Measurements from ENCODE around the gene TBC1D1.

The TBC1D1 gene

GRCh38 chr4:37893164-37893563, 2.3 kb downstream of the TBC1D1 start:
- no peak for TF ChIP-seq ZC3H10 (CRISPR knock-in tag; IDR thresholded peaks at IDR 0.05)
- TF ChIP-seq ZNF565 (CRISPR knock-in tag; conservative IDR thresholded peaks at IDR 0.05; ENCODE audit: low read depth) = no peak
- TF ChIP-seq SNAI2 (CRISPR knock-in tag; IDR thresholded peaks at IDR 0.05) = no peak
- TF ChIP-seq ZFP30 (CRISPR knock-in tag; IDR thresholded peaks at IDR 0.05) = no peak
- TF ChIP-seq ZNF70 (CRISPR knock-in tag; IDR thresholded peaks at IDR 0.05) = no peak
- TF ChIP-seq, protein P1, sequence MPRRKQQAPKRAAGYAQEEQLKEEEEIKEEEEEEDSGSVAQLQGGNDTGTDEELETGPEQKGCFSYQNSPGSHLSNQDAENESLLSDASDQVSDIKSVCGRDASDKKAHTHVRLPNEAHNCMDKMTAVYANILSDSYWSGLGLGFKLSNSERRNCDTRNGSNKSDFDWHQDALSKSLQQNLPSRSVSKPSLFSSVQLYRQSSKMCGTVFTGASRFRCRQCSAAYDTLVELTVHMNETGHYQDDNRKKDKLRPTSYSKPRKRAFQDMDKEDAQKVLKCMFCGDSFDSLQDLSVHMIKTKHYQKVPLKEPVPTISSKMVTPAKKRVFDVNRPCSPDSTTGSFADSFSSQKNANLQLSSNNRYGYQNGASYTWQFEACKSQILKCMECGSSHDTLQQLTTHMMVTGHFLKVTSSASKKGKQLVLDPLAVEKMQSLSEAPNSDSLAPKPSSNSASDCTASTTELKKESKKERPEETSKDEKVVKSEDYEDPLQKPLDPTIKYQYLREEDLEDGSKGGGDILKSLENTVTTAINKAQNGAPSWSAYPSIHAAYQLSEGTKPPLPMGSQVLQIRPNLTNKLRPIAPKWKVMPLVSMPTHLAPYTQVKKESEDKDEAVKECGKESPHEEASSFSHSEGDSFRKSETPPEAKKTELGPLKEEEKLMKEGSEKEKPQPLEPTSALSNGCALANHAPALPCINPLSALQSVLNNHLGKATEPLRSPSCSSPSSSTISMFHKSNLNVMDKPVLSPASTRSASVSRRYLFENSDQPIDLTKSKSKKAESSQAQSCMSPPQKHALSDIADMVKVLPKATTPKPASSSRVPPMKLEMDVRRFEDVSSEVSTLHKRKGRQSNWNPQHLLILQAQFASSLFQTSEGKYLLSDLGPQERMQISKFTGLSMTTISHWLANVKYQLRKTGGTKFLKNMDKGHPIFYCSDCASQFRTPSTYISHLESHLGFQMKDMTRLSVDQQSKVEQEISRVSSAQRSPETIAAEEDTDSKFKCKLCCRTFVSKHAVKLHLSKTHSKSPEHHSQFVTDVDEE (CRISPR knock-in tag; IDR thresholded peaks at IDR 0.05) = no peak
- TF ChIP-seq ARNTL (CRISPR knock-in tag; IDR thresholded peaks at IDR 0.05; ENCODE audit: borderline replicate concordance, low read depth) = no peak
- no peak for TF ChIP-seq CSDC2 (CRISPR knock-in tag; IDR thresholded peaks at IDR 0.05)
- TF ChIP-seq POU6F1 (CRISPR knock-in tag; IDR thresholded peaks at IDR 0.05; ENCODE audit: borderline replicate concordance, low read depth) = no peak
- TF ChIP-seq PATZ1 (CRISPR knock-in tag; IDR thresholded peaks at IDR 0.05; ENCODE audit: borderline replicate concordance) = no peak
- ATAC-seq = no peak

GRCh38 chr4:37895271-37895670, 4.4 kb downstream of the TBC1D1 start:
- ATAC-seq = no peak
- TF ChIP-seq, protein P2, sequence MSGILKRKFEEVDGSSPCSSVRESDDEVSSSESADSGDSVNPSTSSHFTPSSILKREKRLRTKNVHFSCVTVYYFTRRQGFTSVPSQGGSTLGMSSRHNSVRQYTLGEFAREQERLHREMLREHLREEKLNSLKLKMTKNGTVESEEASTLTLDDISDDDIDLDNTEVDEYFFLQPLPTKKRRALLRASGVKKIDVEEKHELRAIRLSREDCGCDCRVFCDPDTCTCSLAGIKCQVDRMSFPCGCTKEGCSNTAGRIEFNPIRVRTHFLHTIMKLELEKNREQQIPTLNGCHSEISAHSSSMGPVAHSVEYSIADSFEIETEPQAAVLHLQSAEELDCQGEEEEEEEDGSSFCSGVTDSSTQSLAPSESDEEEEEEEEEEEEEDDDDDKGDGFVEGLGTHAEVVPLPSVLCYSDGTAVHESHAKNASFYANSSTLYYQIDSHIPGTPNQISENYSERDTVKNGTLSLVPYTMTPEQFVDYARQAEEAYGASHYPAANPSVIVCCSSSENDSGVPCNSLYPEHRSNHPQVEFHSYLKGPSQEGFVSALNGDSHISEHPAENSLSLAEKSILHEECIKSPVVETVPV (CRISPR knock-in tag; IDR thresholded peaks at IDR 0.05) = no peak
- TF ChIP-seq, protein P3, sequence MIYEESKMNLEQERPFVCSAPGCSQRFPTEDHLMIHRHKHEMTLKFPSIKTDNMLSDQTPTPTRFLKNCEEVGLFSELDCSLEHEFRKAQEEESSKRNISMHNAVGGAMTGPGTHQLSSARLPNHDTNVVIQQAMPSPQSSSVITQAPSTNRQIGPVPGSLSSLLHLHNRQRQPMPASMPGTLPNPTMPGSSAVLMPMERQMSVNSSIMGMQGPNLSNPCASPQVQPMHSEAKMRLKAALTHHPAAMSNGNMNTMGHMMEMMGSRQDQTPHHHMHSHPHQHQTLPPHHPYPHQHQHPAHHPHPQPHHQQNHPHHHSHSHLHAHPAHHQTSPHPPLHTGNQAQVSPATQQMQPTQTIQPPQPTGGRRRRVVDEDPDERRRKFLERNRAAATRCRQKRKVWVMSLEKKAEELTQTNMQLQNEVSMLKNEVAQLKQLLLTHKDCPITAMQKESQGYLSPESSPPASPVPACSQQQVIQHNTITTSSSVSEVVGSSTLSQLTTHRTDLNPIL (CRISPR knock-in tag; IDR thresholded peaks at IDR 0.05; ENCODE audit: low read depth) = no peak
- TF ChIP-seq PPARA (CRISPR knock-in tag; IDR thresholded peaks at IDR 0.05; ENCODE audit: borderline replicate concordance) (no peak), RARB (CRISPR knock-in tag; IDR thresholded peaks at IDR 0.05) (no peak), ZC3H10 (CRISPR knock-in tag; IDR thresholded peaks at IDR 0.05) (no peak), OSR1 (CRISPR knock-in tag; IDR thresholded peaks at IDR 0.05) (no peak), CSDC2 (CRISPR knock-in tag; IDR thresholded peaks at IDR 0.05) (no peak), BACH2 (CRISPR knock-in tag; IDR thresholded peaks at IDR 0.05; ENCODE audit: borderline replicate concordance) (no peak)

- TF ChIP-seq ZNF8 (CRISPR knock-in tag; IDR thresholded peaks at IDR 0.05) (no peak), ZNF565 (CRISPR knock-in tag; conservative IDR thresholded peaks at IDR 0.05; ENCODE audit: low read depth) (no peak)
- TF ChIP-seq, protein P2 (CRISPR knock-in tag; IDR thresholded peaks at IDR 0.05) = no peak
- ATAC-seq = no peak
Observed at GRCh38 chr4:37896206-37896860, 5.4 kb downstream of the TBC1D1 start.
